Activated T-helper 2 cell treated with anti-CD3 and anti-CD28 coated beads, Interferon-gamma antibody, Interleukin-2, Interleukin-4, amounts not matched to agents 10 μg/mL and 5 μg/mL and 100 μg/mL, durations not matched to agents 14 hours and 24 hours and 36 hours (primary cell): ENCODE measurements around the gene GALK2. TPM values are rescaled to one million over a fixed set of nuclear protein-coding genes. Genes with fewer than 3 reads are reported as not detected.
"Not testable (repeated sequence)": the region's sequence is repeated elsewhere in the genome, so short reads cannot be mapped to it uniquely, and the experiment has no call there.

Experiments
- DNase-seq: peaks from one replicate; pipeline ENCODE4 v3.0.0; 2021; ENCODE audit warnings: low spot score
- H3K27ac Mint-ChIP-seq: one replicate; pipeline ENCODE4 v1.8.0; 2021; ENCODE audit warnings: mixed read lengths
- H3K27me3 Mint-ChIP-seq: one replicate; pipeline ENCODE4 v1.8.0; 2021; ENCODE audit warnings: low read depth, mixed read lengths
- H3K36me3 Mint-ChIP-seq: one replicate; pipeline ENCODE4 v1.8.0; 2021; ENCODE audit warnings: low read depth, mixed read lengths
- H3K4me1 Mint-ChIP-seq: one replicate; pipeline ENCODE4 v1.8.0; 2021; ENCODE audit warnings: low read depth, mixed read lengths
- H3K4me3 Mint-ChIP-seq: one replicate; pipeline ENCODE4 v1.8.0; 2021; ENCODE audit warnings: low read depth, mild to moderate bottlenecking, moderate library complexity, mixed read lengths
- H3K9me3 Mint-ChIP-seq: one replicate; pipeline ENCODE4 v1.8.0; 2021; ENCODE audit warnings: mixed read lengths
- intact Hi-C: fragments of 100-400 bp; cut with micrococcal nuclease; formaldehyde crosslinking; loops from one replicate; pipeline ENCODE4 v1.15.1; 2023
- total RNA-seq: library from RNA; stranded (reverse); gene quantifications from 2 replicates; pipeline ENCODE4 v1.2.3, GENCODE V29; 2022

GALK2 gene
- total RNA-seq, 1 donor from 2014 or later, result 33.3 TPM

- intact Hi-C loops, result loop anchor here (5.0 to 10.0 kb wide), 3 partner anchors 94 to 816 kb away; no protein-coding TSS in a partner anchor
- peaks cover 20% of the 10 kb centered on the region for H3K4me1 Mint-ChIP-seq
- no peaks in the 10 kb centered on the region for H3K27me3 Mint-ChIP-seq
- peaks cover 27% of the 10 kb centered on the region for H3K36me3 Mint-ChIP-seq
- no peak for DNase-seq
- H3K27ac Mint-ChIP-seq, result no peak overlapping the region
- H3K9me3 Mint-ChIP-seq, result no peaks in the 10 kb centered on the region
- H3K4me3 Mint-ChIP-seq, result no peak overlapping the region
These were observed 68.3 kb downstream of the GALK2 start for GRCh38 chr15:49238342-49238741.

GRCh38 chr15:49239105-49239504 lies 69.1 kb downstream of the GALK2 start:
- H3K36me3 Mint-ChIP-seq, result peaks cover 28% of the 10 kb centered on the region
- H3K27ac Mint-ChIP-seq, result no peak overlapping the region
- H3K4me3 Mint-ChIP-seq, result no peak overlapping the region
- H3K4me1 Mint-ChIP-seq, result peaks cover 18% of the 10 kb centered on the region
- DNase-seq, result no peak
- H3K9me3 Mint-ChIP-seq, result no peaks in the 10 kb centered on the region
- no peaks in the 10 kb centered on the region for H3K27me3 Mint-ChIP-seq
- intact Hi-C loops, result loop anchor here (5.0 to 10.0 kb wide), 3 partner anchors 93 to 816 kb away; no protein-coding TSS in a partner anchor

GRCh38 chr15:49242820-49243219 lies 72.8 kb downstream of the GALK2 start:
- H3K27me3 Mint-ChIP-seq, result no peaks in the 10 kb centered on the region
- peaks cover 46% of the 10 kb centered on the region for H3K36me3 Mint-ChIP-seq
- no peak overlapping the region for H3K27ac Mint-ChIP-seq
- no peak for DNase-seq
- intact Hi-C loops, result no loop called here
- H3K9me3 Mint-ChIP-seq, result no peaks in the 10 kb centered on the region
- peaks cover 9% of the 10 kb centered on the region for H3K4me1 Mint-ChIP-seq
- H3K4me3 Mint-ChIP-seq, result no peak overlapping the region

DNA sequence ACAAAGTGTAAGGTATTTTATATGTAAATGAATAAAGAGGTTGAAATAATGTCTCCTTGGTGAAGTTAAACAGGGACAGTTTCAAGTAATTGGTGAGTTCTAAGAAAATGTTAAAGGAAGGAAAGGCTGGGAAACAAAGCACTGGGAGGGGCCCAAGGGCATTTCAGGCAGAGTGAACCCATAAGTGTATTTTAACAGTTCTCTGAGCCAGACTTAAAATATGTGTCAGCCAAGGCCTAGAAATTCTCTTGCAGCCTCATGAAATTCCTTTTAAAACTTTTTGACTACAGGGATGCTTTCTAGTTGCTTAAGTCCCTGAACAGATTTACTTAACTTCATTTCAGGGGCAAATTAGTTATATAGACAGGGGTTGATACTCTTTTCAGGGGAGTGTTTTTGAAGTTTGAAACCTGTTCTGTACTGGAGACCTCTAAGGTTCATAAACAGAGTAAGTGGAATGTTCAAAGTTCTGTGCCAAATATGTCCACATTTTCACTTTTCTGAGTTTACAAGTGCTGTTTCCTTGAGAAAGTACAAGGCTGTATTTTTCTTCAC lies 77.6 kb downstream of the GALK2 start:
- H3K4me3 Mint-ChIP-seq, result no peak overlapping the region
- intact Hi-C loops, result no loop called here
- peaks cover 67% of the 10 kb centered on the region for H3K36me3 Mint-ChIP-seq
- no peaks in the 10 kb centered on the region for H3K27me3 Mint-ChIP-seq
- no peak overlapping the region for H3K27ac Mint-ChIP-seq
- DNase-seq, result no peak
- H3K9me3 Mint-ChIP-seq, result peaks cover 19% of the 10 kb centered on the region
- H3K4me1 Mint-ChIP-seq, result peaks cover 11% of the 10 kb centered on the region

DNA sequence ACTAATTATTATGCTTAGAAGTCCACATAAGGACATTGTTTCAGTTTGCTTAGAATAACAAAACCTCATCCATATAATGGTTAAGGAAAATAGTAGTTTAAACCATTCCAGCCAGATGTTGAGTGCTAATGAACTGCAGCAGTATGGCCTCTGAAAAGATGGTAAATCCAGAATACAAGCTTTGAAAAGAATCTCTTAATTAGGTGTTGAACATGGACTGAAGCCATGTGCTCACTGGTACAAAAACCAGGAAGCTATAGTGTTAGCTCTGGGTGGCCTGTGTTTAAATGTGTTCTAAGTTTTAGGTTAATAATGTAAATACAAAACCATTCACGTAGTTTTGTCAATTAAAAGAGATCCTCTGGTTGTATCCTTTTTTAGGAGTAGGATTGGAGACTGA lies 78.2 kb downstream of the GALK2 start:
- Mint-ChIP-seq H3K4me3 (no peak overlapping the region), H3K36me3 (peaks cover 61% of the 10 kb centered on the region), H3K4me1 (peaks cover 9% of the 10 kb centered on the region), H3K27me3 (no peaks in the 10 kb centered on the region), H3K27ac (no peak overlapping the region), H3K9me3 (peaks cover 19% of the 10 kb centered on the region)
- intact Hi-C loops, result no loop called here
- no peak for DNase-seq

GRCh38 chr15:49255966-49256759 lies 86.1 kb downstream of the GALK2 start:
- Mint-ChIP-seq H3K27ac (no peak overlapping the region), H3K4me1 (no peaks in the 10 kb centered on the region), H3K4me3 (no peak overlapping the region), H3K9me3 (peaks cover 10% of the 10 kb centered on the region), H3K27me3 (no peaks in the 10 kb centered on the region), H3K36me3 (peaks cover 20% of the 10 kb centered on the region)
- intact Hi-C loops, result no loop called here
- no peak for DNase-seq

DNA sequence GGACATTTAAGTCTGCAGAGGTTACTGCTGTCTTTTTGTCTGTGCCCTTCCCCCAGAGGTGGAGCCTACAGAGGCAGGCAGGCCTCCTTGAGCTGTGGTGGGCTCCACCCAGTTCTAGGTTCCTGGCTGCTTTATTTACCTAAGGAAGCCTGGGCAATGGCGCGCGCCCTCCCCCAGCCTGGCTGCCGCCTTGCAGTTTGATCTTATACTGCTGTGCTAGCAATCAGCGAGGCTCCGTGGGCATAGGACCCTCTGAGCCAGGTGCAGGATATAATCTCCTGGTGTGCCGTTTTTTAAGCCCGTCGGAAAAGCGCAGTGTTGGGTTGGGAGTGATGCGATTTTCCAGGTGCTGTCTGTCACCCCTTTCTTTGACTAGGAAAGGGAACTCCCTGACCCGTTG lies 95.1 kb downstream of the GALK2 start:
- H3K27me3 Mint-ChIP-seq, intact Hi-C loops, H3K4me3 Mint-ChIP-seq, H3K9me3 Mint-ChIP-seq, H3K4me1 Mint-ChIP-seq, DNase-seq, H3K27ac Mint-ChIP-seq: not testable (repeated sequence)
- peaks cover 18% of the 10 kb centered on the region for H3K36me3 Mint-ChIP-seq

- H3K4me3 Mint-ChIP-seq, result no peak overlapping the region
These were observed 95.9 kb downstream of the GALK2 start for GRCh38 chr15:49265911-49266310.

GRCh38 chr15:49270541-49271421 lies 100.7 kb downstream of the GALK2 start:
- intact Hi-C loops, result no loop called here
- H3K4me3 Mint-ChIP-seq, result no peak overlapping the region

More at GRCh38 chr15:49265911-49266310, 95.9 kb downstream of the GALK2 start:
- Mint-ChIP-seq H3K27ac (no peak overlapping the region), H3K36me3 (peaks cover 18% of the 10 kb centered on the region), H3K27me3 (no peaks in the 10 kb centered on the region), H3K4me1 (peaks cover 6% of the 10 kb centered on the region), H3K9me3 (no peaks in the 10 kb centered on the region)
- DNase-seq, result no peak
- intact Hi-C loops, result no loop called here

GRCh38 chr15:49273734-49274318 lies 103.8 kb downstream of the GALK2 start:
- Mint-ChIP-seq H3K4me3 (no peak overlapping the region), H3K36me3 (peaks cover 6% of the 10 kb centered on the region), H3K4me1 (peaks cover 8% of the 10 kb centered on the region), H3K27ac (no peak overlapping the region), H3K9me3 (no peaks in the 10 kb centered on the region), H3K27me3 (no peaks in the 10 kb centered on the region)
- intact Hi-C loops, result no loop called here
- no peak for DNase-seq

More at GRCh38 chr15:49270541-49271421, 100.7 kb downstream of the GALK2 start:
- no peak for DNase-seq
- H3K9me3 Mint-ChIP-seq, result no peaks in the 10 kb centered on the region
- peaks cover 6% of the 10 kb centered on the region for H3K4me1 Mint-ChIP-seq
- H3K27ac Mint-ChIP-seq, result peak overlapping the region; percentile 25
- peaks cover 8% of the 10 kb centered on the region for H3K36me3 Mint-ChIP-seq
- no peaks in the 10 kb centered on the region for H3K27me3 Mint-ChIP-seq

- intact Hi-C loops, result no loop called here
- H3K4me3 Mint-ChIP-seq, result no peak overlapping the region
- H3K9me3 Mint-ChIP-seq, result no peaks in the 10 kb centered on the region
- H3K4me1 Mint-ChIP-seq, result peaks cover 2% of the 10 kb centered on the region
- DNase-seq, result no peak
- H3K27ac Mint-ChIP-seq, result no peak overlapping the region
- no peaks in the 10 kb centered on the region for H3K27me3 Mint-ChIP-seq
- peaks cover 15% of the 10 kb centered on the region for H3K36me3 Mint-ChIP-seq
These were observed 108.7 kb downstream of the GALK2 start for GRCh38 chr15:49278751-49279150.
